Sigmoid colon (tissue), 3 donors: Measurements from ENCODE around the gene MFSD2B.

Source experiments
- POLR2A ChIP-seq, 2 donors: fragments of 450-650 bp; IDR thresholded peaks; one replicate each; pipeline ENCODE4 v1.6.1; 2016; ENCODE audit warnings: antibody characterized with exemption in 2 of 2, mild to moderate bottlenecking in 2 of 2, moderate library complexity in 2 of 2
- TF ChIP-seq, protein P1 (sequence below), 4 experiments: fragments of 450-650 bp in 3 of 4; fragments of 200-600 bp in 1 of 4; IDR thresholded peaks; one replicate each; pipeline ENCODE4 v1.5.1; 2016 to 2019; ENCODE audit warnings: antibody characterized with exemption in 4 of 4, mild to moderate bottlenecking in 3 of 4, moderate library complexity in 2 of 4

DNA sequence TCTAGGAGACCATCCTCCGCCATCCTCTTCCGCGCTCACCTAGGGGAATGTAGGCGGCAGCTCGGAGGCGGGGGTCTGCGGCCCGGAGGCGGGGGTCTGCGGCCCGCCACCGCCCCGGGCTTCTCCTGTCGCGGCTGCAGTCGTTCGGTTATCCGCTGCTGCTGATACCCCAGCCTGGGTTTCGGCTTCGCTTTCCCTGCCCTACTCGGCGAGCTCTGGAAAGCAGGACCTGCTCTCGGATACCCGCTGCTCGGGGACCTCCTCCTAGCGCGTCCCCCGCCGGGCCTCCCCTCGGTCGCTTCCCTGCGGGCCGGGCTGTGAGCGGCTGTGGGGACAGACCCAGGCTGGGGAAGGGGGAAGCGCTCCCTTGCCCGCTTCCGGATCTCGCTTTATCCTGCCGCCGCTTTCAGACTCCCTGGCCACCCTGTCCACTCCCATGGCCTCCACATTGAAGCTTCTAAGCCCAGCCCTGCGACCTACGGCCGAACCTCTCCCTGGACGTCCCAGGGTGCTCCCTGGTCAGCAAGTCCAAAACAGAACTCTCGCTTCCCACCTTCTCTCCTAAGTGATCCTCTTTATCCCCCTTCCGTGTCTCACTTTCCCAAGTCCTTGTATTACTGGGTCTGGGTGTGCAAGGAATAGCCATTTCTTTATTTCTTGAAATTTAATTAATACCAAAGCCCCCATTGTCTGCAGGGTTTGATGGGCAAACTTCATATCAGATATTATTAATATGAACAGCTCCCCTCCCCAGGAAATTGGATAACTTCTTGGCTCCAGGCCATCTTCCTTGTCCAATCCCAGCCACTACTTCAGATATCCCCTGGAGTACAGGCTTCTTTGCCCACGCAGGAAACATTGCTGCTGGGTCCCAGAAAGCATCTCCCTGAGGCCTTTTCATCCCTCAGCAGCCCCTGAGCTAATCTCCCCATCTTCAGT is 40.4 kb downstream of the MFSD2B start:
- TF ChIP-seq POLR2A (IDR thresholded peaks at IDR 0.05), result no peak
- TF ChIP-seq, protein P1, sequence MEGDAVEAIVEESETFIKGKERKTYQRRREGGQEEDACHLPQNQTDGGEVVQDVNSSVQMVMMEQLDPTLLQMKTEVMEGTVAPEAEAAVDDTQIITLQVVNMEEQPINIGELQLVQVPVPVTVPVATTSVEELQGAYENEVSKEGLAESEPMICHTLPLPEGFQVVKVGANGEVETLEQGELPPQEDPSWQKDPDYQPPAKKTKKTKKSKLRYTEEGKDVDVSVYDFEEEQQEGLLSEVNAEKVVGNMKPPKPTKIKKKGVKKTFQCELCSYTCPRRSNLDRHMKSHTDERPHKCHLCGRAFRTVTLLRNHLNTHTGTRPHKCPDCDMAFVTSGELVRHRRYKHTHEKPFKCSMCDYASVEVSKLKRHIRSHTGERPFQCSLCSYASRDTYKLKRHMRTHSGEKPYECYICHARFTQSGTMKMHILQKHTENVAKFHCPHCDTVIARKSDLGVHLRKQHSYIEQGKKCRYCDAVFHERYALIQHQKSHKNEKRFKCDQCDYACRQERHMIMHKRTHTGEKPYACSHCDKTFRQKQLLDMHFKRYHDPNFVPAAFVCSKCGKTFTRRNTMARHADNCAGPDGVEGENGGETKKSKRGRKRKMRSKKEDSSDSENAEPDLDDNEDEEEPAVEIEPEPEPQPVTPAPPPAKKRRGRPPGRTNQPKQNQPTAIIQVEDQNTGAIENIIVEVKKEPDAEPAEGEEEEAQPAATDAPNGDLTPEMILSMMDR (IDR thresholded peaks at IDR 0.05), result no peak
